T-helper 17 cell (primary cell): ENCODE measurements around the gene LPGAT1. TPM values are rescaled to one million over a fixed set of nuclear protein-coding genes. Genes with fewer than 3 reads are reported as not detected.
A peak's percentile ranks its signal among the peaks of the same experiment; 100 is the strongest.
"Not testable (repeated sequence)": the region's sequence is repeated elsewhere in the genome, so short reads cannot be mapped to it uniquely, and the experiment has no call there.

Experiments used
- ATAC-seq: fragments of 150-1000 bp; cut with Tn5 transposase; 2 replicates; pipeline ENCODE4 v1.10.0; 2021; ENCODE audit warnings: mild to moderate bottlenecking, moderate library complexity
- DNase-seq, 3 donors: peaks; one replicate each; pipeline versions ENCODE4 v3.0.0 to v3.0.0-alpha.2; 2020 to 2021
- H3K9me3 ChIP-seq: one replicate; pipeline ENCODE4 v1.7.0; 2013; ENCODE audit warnings: low read length, mild to moderate bottlenecking; ENCODE audit not compliant: control insufficient read depth, poor library complexity, severe bottlenecking
- H3K27ac Mint-ChIP-seq: one replicate; pipeline ENCODE4 v1.8.0; 2022; ENCODE audit warnings: mild to moderate bottlenecking, moderate library complexity, mixed read lengths
- H3K27me3 Mint-ChIP-seq: one replicate; pipeline ENCODE4 v1.8.0; 2022; ENCODE audit warnings: mixed read lengths
- H3K36me3 Mint-ChIP-seq: one replicate; pipeline ENCODE4 v1.8.0; 2022; ENCODE audit warnings: low read depth, mixed read lengths
- H3K4me1 Mint-ChIP-seq: one replicate; pipeline ENCODE4 v1.8.0; 2022; ENCODE audit warnings: mild to moderate bottlenecking, mixed read lengths
- H3K4me3 Mint-ChIP-seq: one replicate; pipeline ENCODE4 v1.8.0; 2022; ENCODE audit warnings: mild to moderate bottlenecking, moderate library complexity, mixed read lengths
- total RNA-seq, 4 donors: library from RNA in 2 of 4; stranded (reverse) in 2 of 4; gene quantifications; one replicate each; pipeline ENCODE4 v1.2.3 and lab custom pipeline; 2022 to 2026

Gene LPGAT1, protein sequence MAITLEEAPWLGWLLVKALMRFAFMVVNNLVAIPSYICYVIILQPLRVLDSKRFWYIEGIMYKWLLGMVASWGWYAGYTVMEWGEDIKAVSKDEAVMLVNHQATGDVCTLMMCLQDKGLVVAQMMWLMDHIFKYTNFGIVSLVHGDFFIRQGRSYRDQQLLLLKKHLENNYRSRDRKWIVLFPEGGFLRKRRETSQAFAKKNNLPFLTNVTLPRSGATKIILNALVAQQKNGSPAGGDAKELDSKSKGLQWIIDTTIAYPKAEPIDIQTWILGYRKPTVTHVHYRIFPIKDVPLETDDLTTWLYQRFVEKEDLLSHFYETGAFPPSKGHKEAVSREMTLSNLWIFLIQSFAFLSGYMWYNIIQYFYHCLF
- total RNA-seq, result 10 to 100 TPM; 35.0 to 42.9 TPM
- 94.7 to 145 reads per million in 2 donors for total RNA-seq (lab: John Stamatoyannopoulos, UW)

DNA sequence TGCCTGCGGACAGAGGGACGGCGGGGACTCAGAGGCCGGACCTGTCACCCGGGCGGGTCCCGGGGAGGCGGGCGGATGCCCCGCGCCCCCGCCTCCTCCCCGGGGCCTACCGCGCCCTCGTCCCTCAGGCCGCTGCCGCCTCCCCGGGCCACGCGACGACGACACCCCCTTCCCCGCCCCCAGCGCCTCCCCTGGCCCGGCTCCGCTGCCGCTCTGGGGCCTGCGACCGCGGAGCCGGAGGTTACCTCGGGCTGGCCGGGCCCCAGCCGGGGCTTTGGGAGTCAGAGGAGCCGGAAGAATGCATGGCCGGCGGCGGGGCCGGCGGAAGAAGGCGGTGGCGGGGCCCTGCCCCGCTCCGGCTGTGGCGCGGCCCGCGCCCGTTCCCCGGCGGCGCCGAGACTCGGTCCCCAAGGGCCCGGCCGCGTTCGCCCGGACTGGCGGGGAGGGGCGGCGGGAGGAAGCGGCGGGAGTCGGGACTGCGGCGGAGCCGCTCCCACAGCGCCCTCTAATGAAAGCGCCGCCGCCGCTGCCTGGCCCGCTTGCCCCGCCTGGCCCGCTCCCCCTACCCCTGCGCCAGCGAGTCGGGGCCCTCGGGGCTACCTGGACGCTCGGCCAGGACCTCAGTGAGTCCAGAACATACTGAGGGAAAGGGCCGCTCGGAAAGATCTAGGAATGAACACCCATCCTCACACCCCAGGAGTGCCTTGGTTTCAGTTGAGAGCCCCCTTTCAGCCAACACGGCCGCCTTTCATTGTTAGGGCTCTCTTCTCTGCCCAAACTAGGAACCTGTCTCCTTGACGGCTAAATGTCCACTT lies at the start of gene LPGAT1:
Gene LPGAT1 (minus strand): TSS at position 436 of the 815 bp plus-strand sequence. CDS start 1,467 bp downstream, outside the sequence.
- ATAC-seq, result peak; percentile 86
- no peaks in the 10 kb centered on the region for H3K9me3 ChIP-seq
- Mint-ChIP-seq H3K27me3 (no peaks in the 10 kb centered on the region), H3K4me1 (peaks cover 47% of the 10 kb centered on the region), H3K4me3 (peak within 1 kb of the TSS; percentile 97), H3K27ac (peak within 1 kb of the TSS; percentile 94), H3K36me3 (no peaks in the 10 kb centered on the region)
- DNase-seq, result peak; percentile 63 to 69 (median 64)

DNA sequence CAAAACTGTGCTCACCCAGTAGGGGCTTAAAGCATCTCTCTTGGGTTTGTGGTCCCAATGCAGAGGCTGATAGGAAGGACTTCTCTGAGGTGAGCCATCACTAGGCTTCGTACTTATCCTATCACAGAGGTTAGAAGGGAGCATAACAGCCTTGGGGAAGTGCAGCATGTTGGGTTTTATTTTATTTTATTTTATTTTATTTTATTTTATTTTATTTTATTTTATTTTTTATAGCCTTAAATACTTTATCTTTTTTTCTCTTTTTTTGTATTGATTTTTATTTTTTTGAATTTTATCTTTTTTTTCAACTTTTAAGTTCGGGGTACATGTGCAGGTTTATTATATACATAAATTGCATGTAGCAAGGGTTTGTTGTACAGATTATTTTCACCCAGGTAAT lies 48.9 kb upstream of the LPGAT1 start:
- ATAC-seq, result no peak
- no peak for DNase-seq
- no peak overlapping the region for H3K4me3 Mint-ChIP-seq
- no peak overlapping the region for H3K27ac Mint-ChIP-seq
- H3K9me3 ChIP-seq, result no peaks in the 10 kb centered on the region
- no peaks in the 10 kb centered on the region for H3K27me3 Mint-ChIP-seq
- no peaks in the 10 kb centered on the region for H3K4me1 Mint-ChIP-seq
- H3K36me3 Mint-ChIP-seq, result no peaks in the 10 kb centered on the region

DNA sequence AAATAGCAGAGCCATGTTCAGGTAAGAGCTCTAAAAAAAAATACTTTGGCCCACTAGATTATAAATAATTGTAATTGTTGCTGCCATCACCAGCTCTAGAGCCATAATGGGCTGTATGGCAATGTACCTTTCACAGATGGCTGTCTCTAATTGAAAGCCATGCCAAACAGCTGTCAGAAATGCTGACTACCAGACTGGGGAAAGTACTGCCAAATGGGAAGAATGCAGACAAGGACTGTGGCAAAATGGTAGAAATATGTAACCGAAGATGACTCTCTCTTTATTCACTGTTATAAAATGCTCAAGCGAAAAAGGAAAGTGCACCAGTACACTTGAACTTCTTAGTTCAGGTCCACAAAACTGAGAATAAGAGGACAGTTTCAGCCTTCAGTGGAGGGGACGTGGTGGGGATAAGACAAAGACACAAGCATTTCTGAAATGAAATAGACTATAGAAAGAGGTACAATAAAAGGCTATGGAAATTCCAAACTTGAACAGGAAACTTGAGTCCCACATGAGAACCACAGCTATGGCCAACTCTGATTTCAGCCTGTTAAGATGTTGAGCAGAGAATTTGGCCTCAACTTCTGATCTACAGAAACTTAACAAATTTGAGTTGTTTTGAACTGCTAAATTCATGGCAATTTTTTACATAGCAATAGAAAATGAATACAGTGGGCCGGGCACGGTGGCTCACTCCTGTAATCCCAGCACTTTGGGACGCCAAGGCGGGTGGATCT lies 46.5 kb upstream of the LPGAT1 start:
- ATAC-seq, result no peak
- Mint-ChIP-seq H3K27ac (no peak overlapping the region), H3K36me3 (no peaks in the 10 kb centered on the region), H3K4me3 (no peak overlapping the region), H3K27me3 (peaks cover 13% of the 10 kb centered on the region), H3K4me1 (no peaks in the 10 kb centered on the region)
- no peak for DNase-seq
- no peaks in the 10 kb centered on the region for H3K9me3 ChIP-seq

DNA sequence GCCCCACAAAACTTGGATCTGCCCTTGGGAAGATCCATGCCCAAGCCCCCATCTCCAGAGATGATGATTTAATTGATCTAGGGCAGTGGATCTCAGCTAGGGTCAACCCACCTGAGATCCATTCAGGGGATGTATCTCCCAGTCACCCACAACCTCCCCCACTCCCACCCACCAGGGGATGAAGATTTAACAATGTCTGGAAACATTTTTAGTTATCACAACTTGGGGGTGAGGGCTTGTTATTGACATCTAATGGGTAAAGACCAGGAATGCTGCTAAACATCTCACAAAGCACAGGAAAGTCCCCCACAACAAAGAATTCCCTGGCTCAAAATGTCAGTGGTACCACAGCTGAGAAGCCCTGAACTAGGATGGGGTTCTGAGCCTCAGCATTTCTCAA lies 45.0 kb upstream of the LPGAT1 start:
- no peaks in the 10 kb centered on the region for H3K36me3 Mint-ChIP-seq
- H3K27ac Mint-ChIP-seq, result no peak overlapping the region
- no peaks in the 10 kb centered on the region for H3K4me1 Mint-ChIP-seq
- ATAC-seq (no peak), DNase-seq (no peak)
- no peaks in the 10 kb centered on the region for H3K9me3 ChIP-seq
- no peak overlapping the region for H3K4me3 Mint-ChIP-seq
- H3K27me3 Mint-ChIP-seq, result peaks cover 13% of the 10 kb centered on the region

DNA sequence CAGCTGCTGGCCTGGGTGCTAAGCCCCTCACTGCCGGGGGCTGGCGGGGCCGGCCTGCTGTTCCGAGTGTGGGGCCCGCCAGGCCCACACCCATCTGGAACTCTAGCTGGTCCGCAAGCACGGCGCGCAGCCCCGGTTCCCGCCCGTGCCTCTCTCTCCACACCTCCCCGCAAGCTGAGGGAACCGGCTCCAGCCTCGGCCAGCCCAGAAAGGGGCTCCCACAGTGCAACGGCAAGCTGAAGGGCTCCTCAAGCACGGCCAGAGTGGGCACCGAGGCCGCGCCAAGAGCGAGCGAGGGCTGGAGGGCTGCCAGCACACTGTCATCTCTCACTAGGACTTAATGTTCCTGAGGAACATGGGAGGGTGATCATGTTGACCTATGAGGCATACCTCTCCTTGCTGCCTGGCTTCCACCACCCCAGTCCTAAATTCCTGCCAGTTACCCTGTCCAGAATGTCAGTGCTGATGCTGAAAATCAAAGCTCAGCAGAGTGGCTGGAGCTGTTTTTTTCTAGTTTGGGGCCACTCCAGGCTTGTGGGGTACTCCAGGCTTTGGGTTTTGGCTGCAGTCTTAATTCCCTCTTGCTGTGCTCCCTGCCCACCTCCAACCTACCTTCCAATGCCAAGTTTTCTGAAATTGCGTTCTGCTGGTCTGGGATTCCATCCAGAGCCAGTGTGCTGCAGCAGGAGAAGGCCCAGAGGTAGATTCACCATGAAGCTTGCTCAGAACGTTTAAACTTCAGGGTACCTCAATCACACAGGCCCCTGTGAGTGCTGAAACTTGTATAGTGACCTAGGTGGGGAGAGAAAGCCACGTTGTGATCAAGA lies 44.2 kb upstream of the LPGAT1 start:
- Mint-ChIP-seq H3K36me3 (no peaks in the 10 kb centered on the region), H3K27me3 (peaks cover 13% of the 10 kb centered on the region), H3K4me1 (no peaks in the 10 kb centered on the region), H3K27ac (no peak overlapping the region), H3K4me3 (no peak overlapping the region)
- DNase-seq, result no peak
- no peak for ATAC-seq
- no peaks in the 10 kb centered on the region for H3K9me3 ChIP-seq

DNA sequence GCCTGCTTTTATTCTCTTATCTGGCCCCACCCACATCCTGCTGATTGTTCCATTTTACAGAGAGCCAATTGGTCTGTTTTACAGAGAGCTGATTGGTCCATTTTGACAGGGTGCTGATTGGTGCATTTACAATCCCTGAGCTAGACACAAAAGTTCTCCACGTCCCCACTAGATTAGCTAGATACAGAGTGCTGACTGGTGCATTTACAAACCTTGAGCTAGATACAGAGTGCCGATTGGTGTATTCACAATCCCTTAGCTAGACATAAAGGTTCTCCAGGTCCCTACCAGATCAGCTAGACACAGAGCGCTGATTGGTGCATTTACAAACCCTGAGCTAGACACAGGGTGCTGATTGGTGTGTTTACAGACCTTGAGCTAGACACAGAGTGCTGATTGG lies 43.2 kb upstream of the LPGAT1 start:
- not testable (repeated sequence) for ATAC-seq, H3K4me3 Mint-ChIP-seq, DNase-seq, H3K27ac Mint-ChIP-seq, H3K4me1 Mint-ChIP-seq, H3K9me3 ChIP-seq, H3K36me3 Mint-ChIP-seq
- H3K27me3 Mint-ChIP-seq, result peaks cover 13% of the 10 kb centered on the region

DNA sequence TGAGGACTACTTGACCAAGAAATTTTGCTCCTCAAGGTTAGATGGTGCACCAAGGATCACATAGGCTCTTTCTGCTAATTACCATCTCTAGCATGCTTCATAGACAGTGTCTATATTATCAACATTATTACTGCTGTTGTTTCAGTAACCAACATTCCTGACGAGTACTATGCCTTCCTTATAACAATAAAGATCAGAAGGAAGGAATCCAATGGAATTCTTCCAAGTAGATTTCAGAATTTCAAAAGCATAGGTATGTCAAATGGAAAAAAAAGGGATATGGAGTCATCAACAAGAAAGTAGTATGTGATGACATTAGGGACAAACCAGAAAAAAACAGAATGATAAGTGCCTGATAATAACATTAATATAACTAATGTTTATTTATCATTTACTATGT lies 39.6 kb upstream of the LPGAT1 start:
- H3K36me3 Mint-ChIP-seq, result no peaks in the 10 kb centered on the region
- H3K27me3 Mint-ChIP-seq, result peaks cover 13% of the 10 kb centered on the region
- no peaks in the 10 kb centered on the region for H3K4me1 Mint-ChIP-seq
- ATAC-seq, result no peak
- no peak overlapping the region for H3K27ac Mint-ChIP-seq
- H3K9me3 ChIP-seq, result no peaks in the 10 kb centered on the region
- DNase-seq, result no peak
- H3K4me3 Mint-ChIP-seq, result no peak overlapping the region

DNA sequence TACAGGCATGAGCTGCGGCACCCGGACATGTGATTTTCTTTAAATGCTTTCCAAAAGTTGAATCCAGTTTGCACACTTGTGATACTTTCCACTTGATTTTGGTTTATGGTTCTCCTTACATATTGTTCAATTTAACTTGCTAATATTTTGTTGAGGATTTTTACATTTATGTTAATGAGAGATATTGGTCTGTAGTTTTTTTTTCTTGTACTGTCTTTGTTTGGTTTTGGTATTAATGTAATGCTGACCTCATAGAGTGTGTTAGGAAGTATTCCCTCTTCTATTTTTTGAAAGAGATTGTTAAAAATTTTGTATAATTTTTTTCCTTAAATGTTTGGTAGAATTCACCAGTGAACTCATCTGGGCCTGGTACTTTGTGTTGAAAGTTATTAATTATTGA lies 34.6 kb upstream of the LPGAT1 start:
- H3K4me1 Mint-ChIP-seq, result peaks cover 5% of the 10 kb centered on the region
- no peak overlapping the region for H3K27ac Mint-ChIP-seq
- ATAC-seq (no peak), DNase-seq (no peak)
- no peaks in the 10 kb centered on the region for H3K9me3 ChIP-seq
- no peaks in the 10 kb centered on the region for H3K27me3 Mint-ChIP-seq
- no peak overlapping the region for H3K4me3 Mint-ChIP-seq
- H3K36me3 Mint-ChIP-seq, result no peaks in the 10 kb centered on the region

DNA sequence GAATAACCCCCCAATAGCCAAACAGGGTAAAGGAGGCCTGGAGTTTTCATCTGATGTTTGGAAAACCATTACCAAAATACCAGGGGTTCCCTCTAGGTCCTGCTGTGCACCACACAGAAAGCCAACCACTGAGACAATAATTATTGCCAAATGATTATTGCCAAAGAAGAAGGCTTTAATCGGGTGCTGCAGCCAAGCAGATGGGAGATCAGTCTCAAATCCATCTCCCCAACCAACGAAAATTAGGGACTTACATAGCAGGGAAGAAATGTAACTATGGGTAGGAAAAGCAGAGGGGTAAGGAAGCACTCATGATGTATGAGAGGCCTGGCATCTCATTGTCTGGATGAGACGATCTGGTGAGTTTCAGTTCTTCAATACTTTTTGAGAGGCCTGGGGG lies 28.8 kb upstream of the LPGAT1 start:
- Mint-ChIP-seq H3K4me1 (peaks cover 8% of the 10 kb centered on the region), H3K27me3 (peaks cover 9% of the 10 kb centered on the region), H3K36me3 (peaks cover 2% of the 10 kb centered on the region), H3K27ac (no peak overlapping the region), H3K4me3 (no peak overlapping the region)
- ATAC-seq, result no peak
- peaks cover 3% of the 10 kb centered on the region for H3K9me3 ChIP-seq
- DNase-seq, result no peak

DNA sequence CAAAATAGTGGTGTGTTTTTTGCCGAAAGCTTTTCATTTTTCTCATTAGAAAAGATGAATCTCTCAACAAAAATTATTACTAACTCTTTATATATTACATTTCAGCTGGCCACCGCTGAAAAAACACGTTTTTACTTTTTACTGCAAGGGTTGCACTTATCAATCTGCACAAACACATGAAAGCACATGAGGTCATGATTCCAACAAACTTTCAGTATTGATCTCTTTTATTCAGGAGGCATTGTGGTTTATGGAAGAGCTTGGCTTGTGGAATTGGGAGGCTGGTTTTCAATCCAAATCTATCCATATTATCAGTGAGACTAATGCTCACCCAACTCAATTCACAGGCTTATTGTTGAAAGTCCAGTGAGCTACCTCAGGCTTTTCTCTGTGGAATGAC lies 20.6 kb upstream of the LPGAT1 start:
- Mint-ChIP-seq H3K36me3 (peaks cover 2% of the 10 kb centered on the region), H3K4me3 (no peak overlapping the region), H3K27me3 (peaks cover 9% of the 10 kb centered on the region), H3K4me1 (peaks cover 2% of the 10 kb centered on the region), H3K27ac (no peak overlapping the region)
- ATAC-seq, result no peak
- no peaks in the 10 kb centered on the region for H3K9me3 ChIP-seq
- DNase-seq, result no peak

DNA sequence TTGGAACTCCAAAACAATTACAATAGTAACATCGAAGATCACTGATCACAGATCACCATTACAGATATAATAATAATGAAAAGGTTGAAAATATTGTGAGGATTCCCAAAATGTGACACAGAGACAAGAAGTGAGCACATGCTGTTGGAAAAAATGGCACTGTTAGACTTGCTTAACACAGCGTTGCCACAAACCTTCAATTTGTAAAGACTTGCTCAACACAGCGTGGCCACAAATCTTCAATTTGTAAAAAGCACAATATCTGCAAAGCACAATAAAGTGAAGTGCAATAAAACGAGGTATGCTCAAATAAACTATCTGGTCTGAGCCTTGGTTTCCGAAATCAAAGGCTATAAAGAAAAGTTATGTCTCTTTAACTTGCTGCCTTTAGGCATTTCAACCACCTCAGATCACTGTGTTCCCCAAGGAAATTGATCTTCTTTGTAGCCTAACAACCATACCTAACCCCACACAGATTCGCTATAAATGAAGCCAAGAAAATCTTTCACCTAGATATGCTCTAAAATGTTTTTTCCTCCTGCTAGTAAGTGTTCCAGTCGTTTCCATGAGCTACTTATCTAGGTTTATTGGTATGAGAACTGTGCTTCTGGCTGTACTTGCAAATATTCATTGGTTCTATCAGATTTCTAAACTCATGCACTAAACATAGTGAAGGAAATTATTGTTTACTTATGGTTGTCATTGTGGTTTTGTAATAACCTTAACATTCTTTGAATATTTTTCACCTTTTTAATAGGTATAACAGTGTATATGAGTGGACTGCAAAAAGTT lies 13.1 kb upstream of the LPGAT1 start:
- no peaks in the 10 kb centered on the region for H3K9me3 ChIP-seq

DNA sequence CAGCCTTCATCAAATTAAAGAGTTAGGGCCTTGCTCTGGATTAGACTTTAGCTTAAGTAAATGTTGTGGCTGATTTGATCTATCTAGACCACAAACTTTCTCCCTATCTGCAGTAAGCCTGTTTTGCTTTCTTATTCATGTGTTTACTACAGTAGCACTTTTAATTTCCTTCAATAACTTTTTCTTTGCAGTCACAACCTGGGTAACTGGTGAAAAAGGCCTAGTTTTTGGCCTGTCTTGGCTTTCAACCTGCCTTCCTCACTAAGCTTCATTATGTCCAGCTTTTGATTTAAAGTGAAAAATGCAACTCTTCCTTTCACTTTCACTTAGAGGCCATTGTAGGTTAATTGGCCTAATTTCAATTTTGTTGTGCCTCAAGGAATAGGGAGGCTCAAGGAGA lies 12.5 kb upstream of the LPGAT1 start:
- Mint-ChIP-seq H3K27ac (peak overlapping the region; percentile 32), H3K27me3 (no peaks in the 10 kb centered on the region), H3K36me3 (no peaks in the 10 kb centered on the region), H3K4me1 (peaks cover 23% of the 10 kb centered on the region), H3K4me3 (peak overlapping the region; percentile 50)
- ATAC-seq (peak; percentile 40), DNase-seq (no peak)
- no peaks in the 10 kb centered on the region for H3K9me3 ChIP-seq

More for the DNA sequence above, 13.1 kb upstream of the LPGAT1 start:
- Mint-ChIP-seq H3K27me3 (no peaks in the 10 kb centered on the region), H3K27ac (peak overlapping the region; percentile 32), H3K4me3 (no peak overlapping the region), H3K4me1 (peaks cover 23% of the 10 kb centered on the region), H3K36me3 (no peaks in the 10 kb centered on the region)
- no peak for ATAC-seq
- DNase-seq, result no peak
